Gastroesophageal sphincter (tissue), 4 donors: Measurements from ENCODE around the gene CPO. TPM values are rescaled to one million over a fixed set of nuclear protein-coding genes. Genes with fewer than 3 reads are reported as not detected.
A peak's percentile ranks its signal among the peaks of the same experiment; 100 is the strongest.

ENCODE experiments used
- ATAC-seq: fragments of 150-250 bp; one replicate; pipeline ENCODE4 v1.9.1; 2016; ENCODE audit warnings: mild to moderate bottlenecking, moderate library complexity
- H3K27ac ChIP-seq, 4 donors: fragments of 200-600 bp; sonication (generic) in 3 of 4; 1 replicate in 3 of 4; 2 replicates in 1 of 4; pipeline ENCODE4 v1.5.1; 2016 to 2019
- H3K27me3 ChIP-seq: fragments of 200-600 bp; sonication (generic); one replicate; pipeline ENCODE4 v1.5.1; 2019
- H3K36me3 ChIP-seq, 2 donors: fragments of 200-600 bp; sonication (generic); one replicate each; pipeline ENCODE4 v1.5.1; 2019; ENCODE audit warnings: control low read depth in 1 of 2
- H3K4me1 ChIP-seq, 3 donors: fragments of 200-600 bp; sonication (generic); 1 replicate in 2 of 3; 2 replicates in 1 of 3; pipeline ENCODE4 v1.5.1; 2016 to 2019; ENCODE audit warnings: control low read depth in 2 of 3
- H3K4me3 ChIP-seq, 2 donors: fragments of 200-600 bp; sonication (generic); one replicate each; pipeline ENCODE4 v1.5.1; 2019; ENCODE audit warnings: mild to moderate bottlenecking in 1 of 2, moderate library complexity in 1 of 2
- H3K9me3 ChIP-seq, 3 donors: fragments of 200-600 bp; sonication (generic); one replicate each; pipeline ENCODE4 v1.5.1; 2017 to 2019; ENCODE audit warnings: control low read depth in 2 of 3
- EP300 ChIP-seq: sonication (generic); formaldehyde crosslinking; IDR thresholded peaks from one replicate; pipeline ENCODE4 v1.6.1; 2017; ENCODE audit warnings: antibody characterized with exemption, mild to moderate bottlenecking
- POLR2A ChIP-seq, 2 donors: fragments of 450-650 bp; IDR thresholded peaks; one replicate each; pipeline ENCODE4 v1.6.1; 2017; ENCODE audit warnings: antibody characterized with exemption in 2 of 2, mild to moderate bottlenecking in 2 of 2, moderate library complexity in 1 of 2
- POLR2AphosphoS5 ChIP-seq: sonication (generic); formaldehyde crosslinking; IDR thresholded peaks from one replicate; pipeline ENCODE4 v1.6.1; 2017; ENCODE audit warnings: antibody characterized with exemption
- WGBS, 2 donors: methylation state at CpG; one replicate each; pipeline ENCODE4 v1.1.5; 2018; ENCODE audit warnings: low coverage in 1 of 2; 5-methylcytosine and 5-hydroxymethylcytosine counted together
- total RNA-seq, 4 donors: library from RNA; depleted of rRNA; stranded (reverse); fragments of >200 nt; gene quantifications; one replicate each; pipeline ENCODE4 v1.1.0, GENCODE V29; 2016
- TF ChIP-seq, protein P1 (sequence below), 4 experiments: fragments of 200-600 bp in 2 of 4; fragments of 450-650 bp in 2 of 4; sonication (generic) in 1 of 4; IDR thresholded peaks; one replicate each; pipeline ENCODE4 v1.5.1; 2017 to 2019; ENCODE audit warnings: antibody characterized with exemption in 4 of 4, mild to moderate bottlenecking in 2 of 4, moderate library complexity in 2 of 4

CPO gene
- total RNA-seq, 4 donors from 2014 or later = 0.27 to 2.0 (median 1.9) TPM

DNA sequence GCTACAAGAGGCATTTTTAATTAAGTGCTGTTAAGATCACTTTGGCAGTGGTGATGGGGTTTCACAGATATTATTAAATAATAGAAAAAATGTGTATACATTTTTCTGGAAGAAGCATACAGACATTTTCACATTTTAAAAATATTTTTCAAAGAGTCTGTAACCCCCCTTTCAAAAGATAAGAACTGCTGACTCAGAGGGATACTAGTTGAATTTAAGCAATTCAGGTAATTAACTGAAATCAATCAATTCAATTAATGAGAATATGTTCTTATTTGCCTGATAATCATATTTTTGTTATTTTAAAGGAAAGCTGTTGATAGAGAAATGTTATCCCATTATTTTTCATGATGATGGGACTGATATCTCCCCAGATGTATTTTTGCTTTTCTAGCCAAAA is 41.1 kb downstream of the CPO start:
- TF ChIP-seq POLR2A (IDR thresholded peaks at IDR 0.05) = no peak
- no peak for TF ChIP-seq POLR2AphosphoS5
- TF ChIP-seq, protein P1, sequence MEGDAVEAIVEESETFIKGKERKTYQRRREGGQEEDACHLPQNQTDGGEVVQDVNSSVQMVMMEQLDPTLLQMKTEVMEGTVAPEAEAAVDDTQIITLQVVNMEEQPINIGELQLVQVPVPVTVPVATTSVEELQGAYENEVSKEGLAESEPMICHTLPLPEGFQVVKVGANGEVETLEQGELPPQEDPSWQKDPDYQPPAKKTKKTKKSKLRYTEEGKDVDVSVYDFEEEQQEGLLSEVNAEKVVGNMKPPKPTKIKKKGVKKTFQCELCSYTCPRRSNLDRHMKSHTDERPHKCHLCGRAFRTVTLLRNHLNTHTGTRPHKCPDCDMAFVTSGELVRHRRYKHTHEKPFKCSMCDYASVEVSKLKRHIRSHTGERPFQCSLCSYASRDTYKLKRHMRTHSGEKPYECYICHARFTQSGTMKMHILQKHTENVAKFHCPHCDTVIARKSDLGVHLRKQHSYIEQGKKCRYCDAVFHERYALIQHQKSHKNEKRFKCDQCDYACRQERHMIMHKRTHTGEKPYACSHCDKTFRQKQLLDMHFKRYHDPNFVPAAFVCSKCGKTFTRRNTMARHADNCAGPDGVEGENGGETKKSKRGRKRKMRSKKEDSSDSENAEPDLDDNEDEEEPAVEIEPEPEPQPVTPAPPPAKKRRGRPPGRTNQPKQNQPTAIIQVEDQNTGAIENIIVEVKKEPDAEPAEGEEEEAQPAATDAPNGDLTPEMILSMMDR (IDR thresholded peaks at IDR 0.05) = no peak
- no peak for TF ChIP-seq EP300
- no peaks in the 10 kb centered on the region for H3K9me3 ChIP-seq
- H3K27ac ChIP-seq = peak overlapping the region in 1 of 4 donors; percentile 33
- H3K4me1 ChIP-seq = peaks cover 0 to 31% (median 0%) of the 10 kb centered on the region in 3 donors
- no peak for ATAC-seq
- H3K27me3 ChIP-seq = no peaks in the 10 kb centered on the region
- no peak overlapping the region for H3K4me3 ChIP-seq
- no peaks in the 10 kb centered on the region for H3K36me3 ChIP-seq

DNA sequence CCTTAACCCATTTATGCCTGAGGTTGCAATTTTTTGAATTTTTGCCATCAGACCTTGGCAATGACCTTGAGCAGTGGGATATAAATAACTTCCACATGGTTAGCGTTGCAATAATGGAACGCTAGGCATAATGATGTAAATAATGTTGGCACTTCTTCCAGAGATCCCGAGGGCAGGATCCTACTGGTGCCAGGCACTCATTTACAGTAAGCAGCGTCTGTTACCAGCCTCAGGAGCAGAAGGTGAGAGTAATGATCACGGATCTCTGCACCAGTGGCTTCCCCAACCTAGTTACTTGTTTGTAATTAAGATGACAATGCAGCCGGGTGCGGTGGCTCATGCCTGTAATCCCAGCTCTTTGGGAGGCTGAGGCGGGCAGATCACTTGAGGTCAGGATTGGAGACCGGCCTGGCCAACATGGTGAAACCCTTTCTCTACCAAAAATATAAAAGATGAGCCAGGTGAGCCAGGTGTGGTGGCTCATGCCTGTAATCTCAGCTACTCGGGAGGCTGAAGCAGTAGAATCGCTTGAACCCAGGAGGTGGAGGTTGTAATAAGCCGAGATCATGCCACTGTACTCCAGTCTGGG is 41.9 kb downstream of the CPO start:
- ATAC-seq = no peak
- WGBS, 2 donors = 57 to 74% methylated on average over 7 to 8 of the region's 12 CpGs
- Histone ChIP-seq H3K27ac (peak overlapping the region in 2 of 4 donors; percentile 13 to 33), H3K9me3 (no peaks in the 10 kb centered on the region), H3K4me3 (no peak overlapping the region), H3K4me1 (peaks cover 0 to 30% (median 0%) of the 10 kb centered on the region in 3 donors), H3K27me3 (no peaks in the 10 kb centered on the region), H3K36me3 (no peaks in the 10 kb centered on the region)
- TF ChIP-seq EP300 (no peak), POLR2A (IDR thresholded peaks at IDR 0.05) (no peak), POLR2AphosphoS5 (no peak)
- TF ChIP-seq, protein P1 (IDR thresholded peaks at IDR 0.05) = no peak

DNA sequence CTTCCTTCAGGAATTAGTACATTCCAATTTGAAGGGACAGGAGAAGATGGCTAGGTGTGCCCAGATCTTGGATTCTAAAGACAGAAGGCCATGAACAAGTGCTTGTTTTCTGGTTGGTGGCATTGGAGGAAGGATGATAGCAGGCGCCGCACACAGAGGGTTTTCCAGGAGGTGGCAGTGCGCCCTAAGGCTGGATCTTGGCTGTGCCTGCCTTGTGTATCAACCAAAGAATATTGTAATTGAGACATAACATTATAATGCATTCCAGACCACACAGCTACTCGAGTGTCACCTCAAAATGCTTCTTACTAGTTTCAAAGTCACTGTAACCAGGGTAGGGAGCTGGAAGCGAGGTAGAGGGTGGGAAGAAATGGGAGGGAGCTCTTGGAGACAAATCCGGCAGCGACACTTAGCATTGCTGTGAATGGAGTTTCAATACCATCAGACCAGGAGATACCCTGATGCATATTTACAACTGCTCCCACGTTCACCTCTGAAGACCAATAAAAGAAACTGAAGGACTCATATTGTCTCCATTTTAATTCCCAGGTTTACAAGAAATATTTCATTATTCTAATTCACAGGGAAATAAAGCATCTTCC is 42.5 kb downstream of the CPO start:
- no peaks in the 10 kb centered on the region for H3K9me3 ChIP-seq
- peak; percentile 82 for ATAC-seq
- H3K4me3 ChIP-seq = no peak overlapping the region
- WGBS, 2 donors = 28 to 50% methylated on average over 8 of the region's 8 CpGs
- TF ChIP-seq, protein P1 (IDR thresholded peaks at IDR 0.05) = peak; percentile 73 to 89 (median 82)
- no peak for TF ChIP-seq POLR2A (IDR thresholded peaks at IDR 0.05)
- TF ChIP-seq POLR2AphosphoS5 = peak; percentile 56
- no peak for TF ChIP-seq EP300
- no peaks in the 10 kb centered on the region for H3K36me3 ChIP-seq
- H3K27ac ChIP-seq = peak overlapping the region in 2 of 4 donors; percentile 13 to 33
- peaks cover 0 to 30% (median 0%) of the 10 kb centered on the region in 3 donors for H3K4me1 ChIP-seq
- no peaks in the 10 kb centered on the region for H3K27me3 ChIP-seq

DNA sequence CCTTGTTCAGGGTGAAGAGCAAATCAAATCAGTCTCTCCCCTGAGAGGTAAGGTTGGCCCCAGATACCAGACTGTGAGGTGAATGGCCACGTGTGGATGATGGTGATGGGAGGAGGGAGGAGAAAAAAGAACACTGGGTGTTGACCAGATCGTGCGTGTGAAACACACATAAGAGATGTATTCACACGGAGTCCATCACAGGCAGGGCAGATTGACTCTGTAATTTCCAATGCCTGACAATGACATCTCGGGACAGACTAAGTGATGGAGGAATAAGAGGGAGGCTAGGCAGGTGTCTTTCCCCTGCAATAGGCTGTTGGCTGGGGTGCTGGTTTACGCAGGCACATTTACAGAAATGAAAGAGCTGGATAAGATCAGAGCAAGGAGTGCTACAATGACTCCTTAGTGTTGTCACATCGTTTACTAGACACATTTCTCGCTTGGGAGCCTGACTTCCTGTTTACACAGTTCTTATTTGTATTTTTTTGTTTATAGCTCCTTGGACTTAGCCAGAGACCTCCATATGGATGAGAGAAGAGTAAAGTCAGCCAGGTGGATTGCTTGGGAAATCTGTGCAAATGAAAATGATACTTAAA is 43.1 kb downstream of the CPO start:
- ATAC-seq = no peak
- no peaks in the 10 kb centered on the region for H3K27me3 ChIP-seq
- no peaks in the 10 kb centered on the region for H3K36me3 ChIP-seq
- H3K9me3 ChIP-seq = no peaks in the 10 kb centered on the region
- TF ChIP-seq POLR2AphosphoS5 = no peak
- H3K4me3 ChIP-seq = no peak overlapping the region
- WGBS, 2 donors = 67 to 77% methylated on average over 4 to 8 of the region's 8 CpGs
- peak overlapping the region in 2 of 4 donors; percentile 1 to 33 for H3K27ac ChIP-seq
- H3K4me1 ChIP-seq = peaks cover 0 to 30% (median 0%) of the 10 kb centered on the region in 3 donors

DNA sequence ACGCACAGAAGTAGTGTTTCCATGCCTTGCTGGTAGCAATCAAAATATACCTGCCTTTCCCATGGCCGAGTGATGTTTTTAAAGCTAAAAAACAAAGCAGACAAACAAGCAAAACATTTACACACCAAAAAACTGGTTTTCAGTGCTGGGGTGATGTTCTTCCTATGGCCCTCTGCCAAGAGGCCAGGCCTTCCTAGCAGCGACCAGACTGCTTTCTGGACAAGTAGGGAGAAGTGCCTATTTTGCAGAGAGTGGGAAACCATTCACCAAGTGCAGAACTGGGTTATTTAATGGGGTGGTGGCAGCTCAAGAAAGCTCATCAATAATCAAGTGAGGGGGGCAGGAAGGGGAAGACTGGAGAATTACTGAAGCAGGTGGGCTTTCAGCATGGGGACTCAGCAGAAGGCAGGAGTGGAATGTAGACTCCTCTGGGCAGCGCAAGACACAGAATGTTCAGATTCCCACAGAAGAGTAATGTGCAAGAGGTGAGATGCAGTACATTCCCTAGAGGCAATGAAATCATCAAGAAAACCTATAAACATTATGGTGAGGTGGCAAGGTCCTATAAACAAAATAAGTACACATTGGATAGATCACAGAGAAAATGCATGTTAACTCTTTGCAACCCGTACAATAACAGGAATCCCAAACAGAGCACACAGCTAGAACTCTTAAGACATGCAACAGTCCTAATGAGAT is 44.0 kb downstream of the CPO start:
- no peaks in the 10 kb centered on the region for H3K36me3 ChIP-seq
- 55 to 58% methylated on average over 5 of the region's 5 CpGs for WGBS, 2 donors
- H3K4me3 ChIP-seq = no peak overlapping the region
- no peaks in the 10 kb centered on the region for H3K27me3 ChIP-seq
- no peak for ATAC-seq
- peaks cover 0 to 30% (median 0%) of the 10 kb centered on the region in 3 donors for H3K4me1 ChIP-seq
- H3K9me3 ChIP-seq = no peaks in the 10 kb centered on the region
- no peak for TF ChIP-seq EP300
- TF ChIP-seq POLR2A (IDR thresholded peaks at IDR 0.05) = no peak
- TF ChIP-seq, protein P1 (IDR thresholded peaks at IDR 0.05) = no peak
- TF ChIP-seq POLR2AphosphoS5 = no peak
- H3K27ac ChIP-seq = no peak overlapping the region
